Gastrocnemius medialis (tissue), 4 donors: ENCODE data around the gene PDGFRA. TPM values are rescaled to one million over a fixed set of nuclear protein-coding genes. Genes with fewer than 3 reads are reported as not detected.

Experiments used
- ATAC-seq, 2 donors: fragments of 150-250 bp; one replicate each; pipeline ENCODE4 v1.9.1; 2016
- DNase-seq, 2 donors: peaks; one replicate each; pipeline ENCODE4 v3.0.0-alpha.2; 2019
- H3K27ac ChIP-seq, 4 donors: fragments of 200-600 bp; sonication (generic); 1 replicate in 1 of 4; 2 replicates in 3 of 4; pipeline ENCODE4 v1.5.1; 2016 to 2018; ENCODE audit warnings: mild to moderate bottlenecking in 2 of 4, moderate library complexity in 1 of 4
- H3K27me3 ChIP-seq, 3 donors: fragments of 200-600 bp; sonication (generic) in 2 of 3; 1 replicate in 1 of 3; 2 replicates in 2 of 3; pipeline versions ENCODE4 v1.5.1 to v1.6.0; 2016 to 2019; ENCODE audit warnings: mild to moderate bottlenecking in 1 of 3, moderate library complexity in 1 of 3
- H3K36me3 ChIP-seq, 2 donors: fragments of 200-600 bp; sonication (generic) in 1 of 2; one replicate each; pipeline ENCODE4 v1.5.1; 2017 to 2018
- H3K4me1 ChIP-seq, 2 donors: fragments of 200-600 bp; sonication (generic) in 1 of 2; one replicate each; pipeline ENCODE4 v1.5.1; 2016 to 2017; ENCODE audit warnings: mild to moderate bottlenecking in 2 of 2
- H3K4me3 ChIP-seq, 4 donors: fragments of 200-600 bp; sonication (generic) in 3 of 4; 1 replicate in 1 of 4; 2 replicates in 3 of 4; pipeline ENCODE4 v1.5.1; 2016 to 2019; ENCODE audit warnings: mild to moderate bottlenecking in 2 of 4
- H3K9me3 ChIP-seq, 3 donors: fragments of 200-600 bp; sonication (generic) in 2 of 3; 1 replicate in 1 of 3; 2 replicates in 2 of 3; pipeline ENCODE4 v1.5.1; 2016 to 2019
- POLR2A ChIP-seq, 2 donors: fragments of 450-650 bp; IDR thresholded peaks; one replicate each; pipeline ENCODE4 v1.6.1; 2017; ENCODE audit warnings: antibody characterized with exemption in 2 of 2, mild to moderate bottlenecking in 2 of 2, moderate library complexity in 2 of 2
- in situ Hi-C, 4 donors: fragments of 200-750 bp; cut with MboI; loops; one replicate each; pipeline versions ENCODE4 v1.15.0 to v1.8.0; 2017; ENCODE audit warnings: low sequenced_read_pairs in 4 of 4
- intact Hi-C: fragments of 100-400 bp; cut with DNase I; formaldehyde crosslinking; loops from one replicate; pipeline ENCODE4 v1.15.1; 2023; ENCODE audit warnings: low total_unique reads
- total RNA-seq, 4 donors: library from RNA; depleted of rRNA; stranded (reverse); fragments of >200 nt; gene quantifications; one replicate each; pipeline versions ENCODE4 v1.1.0 to v1.2.3, GENCODE V29; 2016
- TF ChIP-seq, protein P1 (sequence below), 5 experiments: fragments of 450-650 bp in 3 of 5; fragments of 200-600 bp in 2 of 5; sonication (generic) in 2 of 5; IDR thresholded peaks in 4 of 5; conservative IDR thresholded peaks in 1 of 5; 1 replicate in 4 of 5; 2 replicates in 1 of 5; pipeline ENCODE4 v1.5.1; 2016 to 2019; ENCODE audit warnings: antibody characterized with exemption in 5 of 5, mild to moderate bottlenecking in 3 of 5, moderate library complexity in 3 of 5

Gene PDGFRA
- total RNA-seq, 4 donors from 2014 or later, result 9.0 to 42.0 (median 21.8) TPM

DNA sequence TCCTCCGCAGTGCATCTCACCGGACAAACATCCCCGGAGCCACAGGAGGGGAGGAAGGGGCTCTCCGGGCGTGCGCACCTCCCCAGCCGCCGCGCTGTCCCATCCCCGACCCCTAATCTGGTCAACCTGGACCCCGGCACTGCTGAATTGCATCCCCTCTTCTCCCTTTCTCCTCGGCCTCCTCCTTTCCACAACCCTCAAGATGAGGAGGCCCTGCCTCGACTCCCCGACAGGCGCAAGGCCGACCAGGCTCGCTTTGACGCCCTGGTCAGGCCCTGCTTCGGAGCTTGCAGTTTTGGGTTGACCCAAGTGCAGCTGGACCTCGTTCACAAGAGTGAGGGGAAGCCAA lies 2.3 kb downstream of the PDGFRA start:
- H3K27ac ChIP-seq, result peak overlapping the region; percentile 43 to 65 (median 59)
- ATAC-seq (no peak), DNase-seq (no peak)
- no peaks in the 10 kb centered on the region for H3K9me3 ChIP-seq
- intact Hi-C loops, result loop anchor here (5.0 kb wide), 1 partner anchor 1219 kb away; no protein-coding TSS in a partner anchor
- H3K36me3 ChIP-seq, result no peaks in the 10 kb centered on the region
- peaks cover 63 to 66% (median 65%) of the 10 kb centered on the region in 3 donors for H3K27me3 ChIP-seq
- in situ Hi-C loops, result loop anchor here in 3 of 4 donors (25.0 kb wide), 7 partner anchors 519 to 1994 kb away; partner anchors contain the start of genes FIP1L1 (in 1 of the 3) and SCFD2 (in 1 of the 3)
- peak overlapping the region; percentile 55 to 86 (median 62) for H3K4me3 ChIP-seq
- TF ChIP-seq POLR2A (IDR thresholded peaks at IDR 0.05), result no peak
- H3K4me1 ChIP-seq, result peaks cover 23 to 51% of the 10 kb centered on the region in 2 donors

DNA sequence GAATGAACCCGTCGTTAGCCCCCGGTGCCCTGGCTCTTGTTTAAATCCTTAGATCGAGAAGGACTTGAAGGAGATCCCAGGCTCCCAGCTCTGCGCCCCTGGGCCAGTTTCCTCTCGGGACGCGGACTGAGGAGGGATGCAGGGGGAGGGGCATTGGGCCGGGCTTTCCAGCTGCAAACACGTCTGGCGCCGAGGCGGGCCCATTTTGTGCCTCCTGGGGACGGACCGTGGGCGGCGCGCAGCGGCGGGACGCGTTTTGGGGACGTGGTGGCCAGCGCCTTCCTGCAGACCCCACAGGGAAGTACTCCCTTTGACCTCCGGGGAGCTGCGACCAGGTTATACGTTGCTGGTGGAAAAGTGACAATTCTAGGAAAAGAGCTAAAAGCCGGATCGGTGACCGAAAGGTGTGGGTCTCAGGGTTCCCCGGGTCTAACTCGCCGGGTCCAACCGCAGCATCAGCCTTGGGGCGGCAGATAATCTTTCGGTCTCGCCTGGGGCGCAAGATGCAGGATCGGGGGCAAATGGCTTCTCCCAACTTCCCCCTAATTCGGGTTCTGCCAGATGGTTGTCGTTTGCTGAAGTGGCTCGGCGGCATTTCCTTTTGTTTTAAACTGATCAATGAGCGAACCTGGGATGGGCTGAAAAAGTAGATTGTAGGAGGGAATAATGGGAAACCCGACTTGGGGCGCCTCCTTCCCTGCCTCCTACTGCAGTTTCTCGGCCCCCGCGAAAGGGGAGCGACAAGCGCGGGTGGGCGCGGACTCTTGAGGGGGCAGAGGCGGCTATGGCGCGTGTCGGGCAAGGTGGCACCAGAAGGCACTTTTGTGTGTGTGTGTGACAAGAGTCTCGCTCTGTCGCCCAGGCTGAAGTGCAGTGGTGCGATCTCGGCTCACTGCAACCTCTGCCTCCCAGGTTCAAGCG lies 2.9 kb downstream of the PDGFRA start:
- H3K4me3 ChIP-seq, result peak overlapping the region; percentile 55 to 86 (median 62)
- ATAC-seq (no peak), DNase-seq (peak in 1 of 2 donors; percentile 28)
- H3K9me3 ChIP-seq, result no peaks in the 10 kb centered on the region
- H3K4me1 ChIP-seq, result peaks cover 23 to 51% of the 10 kb centered on the region in 2 donors
- intact Hi-C loops (loop anchor here (5.0 kb wide), 1 partner anchor 1220 kb away; no protein-coding TSS in a partner anchor), in situ Hi-C loops (loop anchor here in 3 of 4 donors (25.0 kb wide), 7 partner anchors 520 to 1995 kb away; partner anchors contain the start of genes FIP1L1 (in 1 of the 3) and SCFD2 (in 1 of the 3))
- no peaks in the 10 kb centered on the region for H3K36me3 ChIP-seq
- peak overlapping the region; percentile 43 to 65 (median 59) for H3K27ac ChIP-seq
- TF ChIP-seq POLR2A (IDR thresholded peaks at IDR 0.05), result no peak
- TF ChIP-seq, protein P1, sequence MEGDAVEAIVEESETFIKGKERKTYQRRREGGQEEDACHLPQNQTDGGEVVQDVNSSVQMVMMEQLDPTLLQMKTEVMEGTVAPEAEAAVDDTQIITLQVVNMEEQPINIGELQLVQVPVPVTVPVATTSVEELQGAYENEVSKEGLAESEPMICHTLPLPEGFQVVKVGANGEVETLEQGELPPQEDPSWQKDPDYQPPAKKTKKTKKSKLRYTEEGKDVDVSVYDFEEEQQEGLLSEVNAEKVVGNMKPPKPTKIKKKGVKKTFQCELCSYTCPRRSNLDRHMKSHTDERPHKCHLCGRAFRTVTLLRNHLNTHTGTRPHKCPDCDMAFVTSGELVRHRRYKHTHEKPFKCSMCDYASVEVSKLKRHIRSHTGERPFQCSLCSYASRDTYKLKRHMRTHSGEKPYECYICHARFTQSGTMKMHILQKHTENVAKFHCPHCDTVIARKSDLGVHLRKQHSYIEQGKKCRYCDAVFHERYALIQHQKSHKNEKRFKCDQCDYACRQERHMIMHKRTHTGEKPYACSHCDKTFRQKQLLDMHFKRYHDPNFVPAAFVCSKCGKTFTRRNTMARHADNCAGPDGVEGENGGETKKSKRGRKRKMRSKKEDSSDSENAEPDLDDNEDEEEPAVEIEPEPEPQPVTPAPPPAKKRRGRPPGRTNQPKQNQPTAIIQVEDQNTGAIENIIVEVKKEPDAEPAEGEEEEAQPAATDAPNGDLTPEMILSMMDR (IDR thresholded peaks at IDR 0.05 in 4 of 5, conservative IDR thresholded peaks at IDR 0.05 in 1 of 5), result no peak
- H3K27me3 ChIP-seq, result peaks cover 57 to 60% (median 58%) of the 10 kb centered on the region in 3 donors

DNA sequence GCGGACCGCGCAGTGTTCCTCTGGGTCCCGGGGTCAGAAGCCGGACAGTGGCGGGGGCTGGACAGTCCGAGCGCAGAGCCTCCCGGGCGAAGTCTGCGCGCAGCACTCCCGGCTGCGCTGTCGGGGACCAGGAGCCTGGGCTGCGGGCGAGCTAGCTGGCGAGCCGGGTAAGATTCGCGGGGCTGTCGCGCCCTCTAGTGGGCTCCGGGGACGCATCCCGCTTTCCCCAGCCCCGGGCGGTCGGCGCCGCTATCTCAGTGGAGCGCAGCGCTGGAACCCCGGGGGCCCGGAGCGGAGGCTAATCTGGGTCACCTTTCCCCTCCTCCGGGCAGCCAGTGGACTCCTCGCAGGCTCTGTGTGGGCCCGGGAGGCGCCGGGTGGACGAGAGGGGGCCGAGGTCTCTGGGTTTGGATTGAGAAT lies 4.2 kb downstream of the PDGFRA start:
- H3K27ac ChIP-seq, result peak overlapping the region; percentile 58 to 60 (median 59)

GRCh38 chr4:54233697-54234496 lies 4.8 kb downstream of the PDGFRA start:
- Histone ChIP-seq H3K4me1 (peaks cover 12 to 35% of the 10 kb centered on the region in 2 donors), H3K27ac (peak overlapping the region; percentile 25 to 60 (median 59)), H3K4me3 (peak overlapping the region; percentile 55 to 86 (median 62)), H3K9me3 (no peaks in the 10 kb centered on the region), H3K27me3 (peaks cover 38 to 41% (median 40%) of the 10 kb centered on the region in 3 donors), H3K36me3 (no peaks in the 10 kb centered on the region)
- ATAC-seq (peak; percentile 59 to 77), DNase-seq (peak; percentile 49 to 53)
- intact Hi-C loops, result loop anchor here (1.0 to 5.0 kb wide), 4 partner anchors 47 to 1222 kb away; no protein-coding TSS in a partner anchor
- TF ChIP-seq, protein P1 (IDR thresholded peaks at IDR 0.05 in 4 of 5, conservative IDR thresholded peaks at IDR 0.05 in 1 of 5), result peak; percentile 91 to 96 (median 95)
- no peak for TF ChIP-seq POLR2A (IDR thresholded peaks at IDR 0.05)
- in situ Hi-C loops, result loop anchor here in 3 of 4 donors (25.0 kb wide), 7 partner anchors 522 to 1997 kb away; partner anchors contain the start of genes FIP1L1 (in 1 of the 3) and SCFD2 (in 1 of the 3)

More for the DNA sequence above, 4.2 kb downstream of the PDGFRA start:
- intact Hi-C loops (loop anchor here (1.0 to 5.0 kb wide), 2 partner anchors 48 to 1221 kb away; no protein-coding TSS in a partner anchor), in situ Hi-C loops (loop anchor here in 3 of 4 donors (25.0 kb wide), 7 partner anchors 521 to 1996 kb away; partner anchors contain the start of genes FIP1L1 (in 1 of the 3) and SCFD2 (in 1 of the 3))
- ATAC-seq (peak; percentile 72 to 79), DNase-seq (peak; percentile 56 to 66)
- Histone ChIP-seq H3K9me3 (no peaks in the 10 kb centered on the region), H3K4me1 (peaks cover 12 to 38% of the 10 kb centered on the region in 2 donors), H3K36me3 (no peaks in the 10 kb centered on the region), H3K4me3 (peak overlapping the region; percentile 55 to 86 (median 62)), H3K27me3 (peaks cover 44 to 47% (median 46%) of the 10 kb centered on the region in 3 donors)
- TF ChIP-seq POLR2A (IDR thresholded peaks at IDR 0.05), result no peak
- TF ChIP-seq, protein P1 (IDR thresholded peaks at IDR 0.05 in 4 of 5, conservative IDR thresholded peaks at IDR 0.05 in 1 of 5), result peak; percentile 79 to 90 (median 84)
